K562 (cell line): Measurements from ENCODE around the gene TMEM184A. TPM values are rescaled to one million over a fixed set of nuclear protein-coding genes. Genes with fewer than 3 reads are reported as not detected.

Experiments used
- BCOR ChIP-seq: fragments of 450-650 bp; IDR thresholded peaks from 2 replicates; pipeline ENCODE4 v1.6.1; 2016
- BRF1 ChIP-seq: IDR thresholded peaks from 3 replicates; pipeline ENCODE4 v1.6.1; 2011; ENCODE audit warnings: borderline replicate concordance, mild to moderate bottlenecking; ENCODE audit not compliant: insufficient read length; ENCODE audit errors: extremely low read depth
- CREB3 ChIP-seq: fragments of 450-650 bp; conservative IDR thresholded peaks from 2 replicates; pipeline ENCODE4 v1.6.1; 2016; ENCODE audit warnings: missing genetic modification characterization, low read depth, mild to moderate bottlenecking, missing compliant biosample characterization, moderate library complexity
- DEAF1 ChIP-seq: fragments of 450-650 bp; formaldehyde crosslinking; IDR thresholded peaks from 2 replicates; pipeline ENCODE4 v1.4.0; 2020; ENCODE audit warnings: mild to moderate bottlenecking, moderate library complexity
- E2F3 ChIP-seq: fragments of 250-450 bp; sonication (Bioruptor Pico); IDR thresholded peaks from 2 replicates; pipeline ENCODE4 v1.4.0; 2020; ENCODE audit warnings: mild to moderate bottlenecking
- ETS2 ChIP-seq: IDR thresholded peaks from 2 replicates; pipeline ENCODE4 v1.6.1; 2016; ENCODE audit warnings: borderline replicate concordance, missing genetic modification characterization, mild to moderate bottlenecking, moderate library complexity, missing compliant biosample characterization; ENCODE audit not compliant: poor library complexity, severe bottlenecking
- JUNB ChIP-seq: fragments of 450-650 bp; formaldehyde crosslinking; conservative IDR thresholded peaks from 2 replicates; pipeline ENCODE4 v1.4.0; 2020; ENCODE audit warnings: mild to moderate bottlenecking
- KDM4B ChIP-seq, 2 experiments: fragments of 450-650 bp in 1 of 2; sonication (generic) in 1 of 2; IDR thresholded peaks; 2 replicates each; pipeline ENCODE4 v1.6.1; 2016 to 2017; ENCODE audit warnings: borderline replicate concordance in 2 of 2, antibody characterized with exemption in 1 of 2, low read depth in 1 of 2, mild to moderate bottlenecking in 1 of 2
- MEF2D ChIP-seq: conservative IDR thresholded peaks from 2 replicates; pipeline ENCODE4 v1.6.1; 2016; ENCODE audit warnings: low read depth, missing genetic modification characterization, missing compliant biosample characterization
- NCOA4 ChIP-seq: fragments of 450-650 bp; IDR thresholded peaks from 2 replicates; pipeline ENCODE4 v1.6.1; 2018; ENCODE audit warnings: mild to moderate bottlenecking; ENCODE audit not compliant: partially characterized antibody
- NFXL1 ChIP-seq: fragments of 450-650 bp; formaldehyde crosslinking; IDR thresholded peaks from 2 replicates; pipeline ENCODE4 v1.4.0; 2021; ENCODE audit warnings: mild to moderate bottlenecking
- PATZ1 ChIP-seq: fragments of 250-450 bp; sonication (Bioruptor Pico); IDR thresholded peaks from 2 replicates; pipeline ENCODE4 v1.5.0; 2020; ENCODE audit warnings: mild to moderate bottlenecking, borderline replicate concordance
- PHF8 ChIP-seq: fragments of 200-600 bp; sonication (generic); IDR thresholded peaks from 2 replicates; pipeline ENCODE4 v1.6.1; 2012; ENCODE audit warnings: mixed run types, mild to moderate bottlenecking, inconsistent platforms, low read length, moderate library complexity, borderline replicate concordance
- RUNX1 ChIP-seq: sonication (generic); IDR thresholded peaks from 2 replicates; pipeline ENCODE4 v1.6.1; 2016; ENCODE audit warnings: antibody characterized with exemption, low read depth
- TRIM24 ChIP-seq, 2 experiments: fragments of 450-650 bp; IDR thresholded peaks; 2 replicates each; pipeline ENCODE4 v1.6.1; 2016
- ZNF324 ChIP-seq: fragments of 250-450 bp; sonication (Bioruptor Pico); IDR thresholded peaks from 2 replicates; pipeline ENCODE4 v1.4.0; 2020; ENCODE audit warnings: mild to moderate bottlenecking
- ZNF609 ChIP-seq: sonication (generic); formaldehyde crosslinking; IDR thresholded peaks from 2 replicates; pipeline ENCODE4 v1.8.1; 2023; ENCODE audit warnings: missing genetic modification reagents, mild to moderate bottlenecking, borderline replicate concordance
- ZNF695 ChIP-seq: fragments of 450-650 bp; formaldehyde crosslinking; IDR thresholded peaks from 2 replicates; pipeline ENCODE4 v1.4.0; 2020; ENCODE audit warnings: mild to moderate bottlenecking, moderate library complexity
- polyA plus RNA-seq, 8 experiments: library from polyadenylated mRNA; depleted of rRNA in 4 of 8; stranded (reverse) in 5 of 8; unstranded in 3 of 8; fragments of >200 nt; fragmentation: Nextera tagmentation in 2 of 8; fragmentation: Illumina TruSeq in 1 of 8; extraction: Ambion mirVana in 2 of 8; extraction: Trizol in 1 of 8; gene quantifications; 2 replicates each; pipeline versions ENCODE4 v1.2.1 to v1.2.3, GENCODE V29; 2011 to 2014; ENCODE audit warnings: inconsistent platforms in 1 of 8, missing spikeins in 1 of 8
- total RNA-seq, 7 experiments: library from RNA; depleted of rRNA in 6 of 7; stranded (reverse); fragments of >200 nt in 6 of 7; fragmentation: Illumina TruSeq in 2 of 7; extraction: Trizol in 2 of 7; gene quantifications; 2 replicates each; pipeline versions ENCODE4 v1.2.1 to v1.2.3, GENCODE V29; 2011 to 2021; ENCODE audit warnings: low replicate concordance in 1 of 7

TMEM184A gene
- total and polyA plus RNA-seq, 9 of the 15 experiments (the other 6 are each of a cell fraction or from before 2014, with no cell fraction given) = 0.10 to 0.18 (median 0.11) TPM; not detected in 6

GRCh38 chr7:1569833-1570632 lies 14.0 kb upstream of the TMEM184A start, which contains the start of gene PSMG3 (continued):
- TF ChIP-seq DEAF1 (CRISPR knock-in tag) (no peak), KDM4B (IDR thresholded peaks at IDR 0.05; ENCODE audit: borderline replicate concordance in 2 of 2, low read depth in 1 of 2) (peak in 1 of 2 experiments; percentile 89; a peak in 1 of 4 replicates), NFXL1 (CRISPR knock-in tag) (no peak), RUNX1 (no peak), PHF8 (peak; percentile 83), BRF1 (no peak), MEF2D (tag) (no peak), PATZ1 (CRISPR knock-in tag) (no peak), ETS2 (tag) (peak; percentile 42), ZNF609 (CRISPR knock-in tag) (no peak), CREB3 (tag) (no peak), JUNB (CRISPR knock-in tag) (no peak), ZNF695 (no peak), TRIM24 (IDR thresholded peaks at IDR 0.05) (peak in 1 of 2 experiments; percentile 98; a peak in 2 of 4 replicates), ZNF324 (CRISPR knock-in tag) (no peak), E2F3 (CRISPR knock-in tag) (no peak), BCOR (no peak), NCOA4 (no peak)
